GM18909 (cell line): ENCODE measurements around the gene CTCFL.

ENCODE experiments used
- ATAC-seq: cut with Tn5 transposase; IDR thresholded peaks from one replicate; pipeline ENCODE4 v1.9.1; 2021; ENCODE audit warnings: mild to moderate bottlenecking; ENCODE audit not compliant: unreplicated experiment, poor library complexity

The CTCFL gene

DNA sequence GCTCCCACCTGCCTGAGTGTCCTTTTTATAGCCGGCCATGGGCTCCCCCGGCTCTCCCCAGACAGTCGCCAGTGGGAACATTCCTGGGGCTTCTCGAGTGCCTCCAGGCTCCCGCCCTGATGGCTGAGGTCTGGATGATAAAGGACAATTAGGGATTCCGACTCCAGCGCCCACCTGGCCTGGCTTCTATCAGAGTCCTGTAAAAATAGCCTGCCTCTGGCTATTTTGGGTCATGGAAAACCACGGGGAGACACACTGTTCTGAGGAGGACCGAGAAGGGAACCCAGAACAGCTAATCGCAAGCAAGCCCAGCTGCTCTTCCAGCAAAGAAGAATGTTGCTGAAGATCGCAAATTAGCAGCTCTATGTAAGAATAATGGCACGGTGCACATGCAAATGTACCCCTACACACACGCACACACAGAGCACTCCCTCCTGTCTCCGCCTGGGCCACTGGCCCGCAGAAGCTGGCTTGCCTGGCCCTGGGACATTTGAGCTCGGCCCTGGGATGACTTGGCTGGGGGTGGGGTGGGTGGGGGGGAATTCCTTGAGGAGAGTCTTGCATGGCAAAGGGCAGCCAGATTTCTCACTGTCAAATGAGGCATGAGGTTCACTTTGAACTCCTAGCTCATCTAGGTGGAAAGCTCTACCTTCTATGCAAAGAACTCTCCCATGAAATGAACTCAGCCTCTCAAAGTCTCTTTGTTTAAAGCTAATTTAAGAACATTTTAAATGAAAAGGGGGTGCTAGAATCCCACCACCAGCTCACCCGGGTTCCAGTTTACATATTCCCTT, 55.3 kb downstream of the CTCFL start:
- ATAC-seq, result no peak

DNA sequence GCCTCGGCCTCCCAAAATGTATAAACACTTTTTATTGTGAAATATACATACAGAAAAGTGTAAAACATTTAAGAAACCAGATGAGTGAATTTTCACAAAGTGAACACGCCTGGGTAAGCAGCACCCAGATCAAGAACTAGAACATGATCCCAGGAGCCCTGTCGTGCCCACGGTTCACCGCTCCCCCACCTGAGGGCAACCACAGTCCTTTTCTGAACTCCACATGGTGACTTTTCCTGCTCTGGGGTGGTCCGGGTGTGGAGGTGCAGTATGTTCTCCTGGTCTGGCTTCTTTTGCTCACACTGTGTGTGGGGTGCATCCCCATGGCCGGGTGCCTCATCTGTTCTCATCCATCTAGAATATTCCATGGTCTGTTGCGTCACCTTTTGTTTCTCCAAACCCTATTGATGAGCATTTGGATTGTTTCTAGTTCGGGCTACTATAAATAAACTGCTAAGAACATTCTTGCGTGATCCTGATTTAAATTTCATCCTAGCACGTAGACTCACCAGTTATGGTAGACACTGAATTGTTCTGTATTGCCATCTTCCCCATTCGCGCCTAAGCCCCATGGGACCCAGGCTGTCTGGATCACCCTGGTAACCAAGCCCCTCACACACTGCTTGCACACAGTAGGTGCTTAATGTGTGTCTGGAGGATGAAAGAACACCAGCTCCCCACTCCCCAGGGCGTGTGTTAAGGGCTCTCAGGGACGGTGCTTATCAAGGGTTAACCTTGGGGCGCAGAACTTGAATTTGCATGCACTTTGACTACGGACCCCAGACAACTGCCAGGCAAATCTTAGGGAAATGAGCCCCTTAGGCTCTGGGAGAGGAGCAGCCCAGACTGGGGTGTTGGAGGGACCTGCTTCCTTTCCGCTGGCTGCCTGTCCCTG, 56.2 kb downstream of the CTCFL start:
- no peak for ATAC-seq

DNA sequence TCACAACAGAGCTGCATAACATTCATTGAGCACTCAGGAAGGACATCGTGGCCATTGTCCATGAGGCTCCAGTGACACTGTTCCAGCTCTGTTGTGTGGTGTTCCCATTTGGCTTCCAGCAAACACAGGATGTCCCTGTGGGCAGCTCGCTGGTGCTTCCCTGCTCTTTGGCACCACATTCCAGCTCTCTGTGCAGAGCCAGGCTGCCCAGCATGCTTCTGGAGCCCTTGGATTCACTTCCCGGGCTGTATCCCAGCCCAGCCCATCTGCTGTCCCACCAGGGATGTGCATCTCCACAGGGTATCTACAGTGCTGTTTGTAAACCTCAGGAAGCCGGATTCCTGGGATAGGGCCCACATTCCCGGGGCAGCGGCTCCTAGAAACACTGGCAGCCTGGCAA, 57.2 kb downstream of the CTCFL start:
- no peak for ATAC-seq

DNA sequence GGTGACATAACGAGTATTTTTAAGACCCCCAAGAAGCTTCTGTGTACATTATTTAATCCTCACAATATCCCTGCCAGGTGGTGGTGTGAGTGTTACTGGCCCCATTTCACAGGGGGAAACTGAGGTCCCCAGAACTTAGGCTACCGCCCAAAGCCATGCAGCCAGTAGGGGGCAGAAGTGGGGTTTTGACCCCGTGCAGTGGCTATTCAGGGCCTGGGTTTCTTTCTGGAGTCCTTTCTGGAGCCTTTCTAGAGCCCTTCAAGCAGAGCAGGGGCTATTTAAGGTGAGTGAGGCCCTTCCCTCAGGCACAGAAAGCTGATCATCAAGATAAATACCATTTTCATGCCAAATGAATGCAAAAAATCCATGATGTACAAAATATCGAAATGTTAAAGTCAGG, 59.0 kb downstream of the CTCFL start:
- no peak for ATAC-seq

DNA sequence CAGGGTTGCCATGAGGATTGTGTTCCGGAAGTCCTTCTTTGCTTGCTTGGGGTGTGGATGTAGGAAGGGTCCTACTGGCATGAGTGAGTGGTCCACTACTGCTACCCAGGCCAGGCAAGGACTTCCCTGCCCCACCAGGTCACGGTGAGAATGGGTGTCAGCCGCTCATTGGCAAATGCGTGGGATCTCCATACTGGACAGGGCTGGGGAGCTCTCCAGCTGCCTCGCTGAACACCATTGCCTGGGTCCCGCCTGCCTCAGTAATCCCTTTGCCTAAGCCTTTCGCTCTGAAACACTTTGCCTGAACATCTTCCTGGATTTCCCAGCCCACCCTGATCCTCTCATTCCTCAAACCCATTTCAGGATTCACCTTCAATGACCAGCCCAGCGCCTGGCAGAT, 59.5 kb downstream of the CTCFL start:
- no peak for ATAC-seq

DNA sequence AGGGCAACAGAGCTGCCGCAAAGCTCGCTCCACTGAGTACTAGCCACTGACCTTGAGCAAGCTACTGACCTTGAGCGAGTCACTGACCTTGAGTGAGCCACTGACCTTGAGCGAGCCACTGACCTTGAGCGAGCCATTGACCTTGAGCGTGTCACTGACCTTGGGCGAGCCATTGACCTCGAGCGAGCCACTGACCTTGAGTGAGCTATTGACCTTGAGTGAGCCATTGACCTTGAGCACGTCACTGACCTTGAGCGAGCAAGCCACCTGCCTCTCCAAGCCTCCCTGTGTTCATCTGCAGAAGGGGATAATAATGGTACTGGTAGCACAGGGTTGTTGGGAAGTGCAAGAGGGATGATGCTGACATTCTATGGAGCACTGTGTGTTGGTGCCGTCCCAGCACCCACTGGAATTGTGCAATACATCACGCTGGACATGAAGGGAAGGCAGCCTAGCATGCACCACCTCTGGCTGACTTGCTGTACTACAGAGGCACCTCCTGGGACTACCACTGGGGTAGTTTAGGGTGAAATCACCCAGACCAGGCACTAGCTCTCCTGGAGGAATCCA, 60.2 kb downstream of the CTCFL start:
- ATAC-seq, result no peak

DNA sequence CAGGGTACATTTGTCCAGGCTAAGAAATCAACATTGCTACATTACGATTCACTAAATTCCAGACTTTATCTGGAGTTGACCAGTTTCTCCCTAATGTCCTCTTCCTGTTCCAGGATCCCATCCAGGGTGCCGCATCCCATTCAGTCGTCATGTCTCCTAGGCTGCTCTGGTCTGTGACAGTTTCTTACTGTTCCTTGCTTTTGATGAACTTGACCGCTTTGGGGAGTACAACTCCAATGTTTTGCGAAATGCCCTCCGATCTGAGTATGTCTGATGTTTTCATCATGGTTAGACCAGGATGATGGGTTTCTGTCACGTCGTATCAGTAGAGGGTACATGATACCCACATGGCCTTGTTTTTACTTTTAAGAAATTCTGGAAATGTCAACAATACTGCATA, 62.2 kb downstream of the CTCFL start:
- ATAC-seq, result no peak

DNA sequence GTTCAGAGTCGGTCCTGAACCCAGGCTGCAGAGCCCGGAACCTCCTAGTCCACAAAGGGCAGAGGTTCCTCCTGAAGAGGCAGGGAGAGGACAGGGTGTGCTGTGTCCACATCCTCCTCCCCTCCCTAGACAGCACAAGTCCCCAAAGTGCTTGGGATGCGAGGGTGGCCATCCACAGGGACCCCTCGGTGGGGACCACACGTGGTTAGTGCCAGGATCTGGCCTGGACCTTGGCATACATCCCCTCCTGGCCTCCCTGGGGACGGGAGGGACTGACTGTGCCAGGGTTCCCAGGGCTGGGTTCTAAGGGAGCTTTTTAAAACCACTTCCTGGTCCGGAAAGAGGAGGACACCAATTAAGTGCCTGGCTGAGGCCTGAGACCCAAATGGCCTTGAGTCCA, 63.2 kb downstream of the CTCFL start:
- ATAC-seq, result no peak

DNA sequence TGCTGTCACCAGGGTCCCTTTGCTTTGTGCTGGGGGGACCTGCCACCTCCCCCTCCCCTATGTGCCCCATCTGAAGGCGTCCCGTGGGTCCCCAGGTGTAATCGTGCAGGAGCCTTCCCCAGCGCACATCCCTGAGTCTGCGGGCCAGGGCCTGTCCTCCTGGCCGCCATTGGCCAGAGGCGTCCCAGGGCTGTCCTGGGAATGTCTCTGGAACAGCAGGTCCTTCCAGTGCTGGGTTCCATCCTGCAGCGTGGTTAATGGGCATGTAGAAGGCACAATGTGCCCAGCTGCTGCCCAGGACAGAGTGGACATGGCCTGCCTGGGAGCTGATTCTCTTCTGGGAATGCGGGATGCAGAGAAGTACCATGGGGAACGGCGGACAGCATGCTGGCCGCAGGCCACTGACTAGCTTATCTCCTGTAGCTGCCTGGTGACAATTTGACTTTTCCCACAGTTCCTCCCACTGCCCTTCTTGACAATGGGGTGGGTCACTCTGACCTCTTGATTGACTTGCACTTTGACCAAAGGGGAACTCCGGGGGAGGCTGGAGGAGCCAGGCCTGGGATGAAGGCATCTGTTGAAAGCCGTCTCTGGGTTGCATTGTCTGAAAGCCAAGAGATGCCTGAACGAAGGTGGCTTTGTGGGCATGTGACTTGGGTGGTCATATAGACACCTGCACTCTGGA, 64.0 kb downstream of the CTCFL start:
- no peak for ATAC-seq

DNA sequence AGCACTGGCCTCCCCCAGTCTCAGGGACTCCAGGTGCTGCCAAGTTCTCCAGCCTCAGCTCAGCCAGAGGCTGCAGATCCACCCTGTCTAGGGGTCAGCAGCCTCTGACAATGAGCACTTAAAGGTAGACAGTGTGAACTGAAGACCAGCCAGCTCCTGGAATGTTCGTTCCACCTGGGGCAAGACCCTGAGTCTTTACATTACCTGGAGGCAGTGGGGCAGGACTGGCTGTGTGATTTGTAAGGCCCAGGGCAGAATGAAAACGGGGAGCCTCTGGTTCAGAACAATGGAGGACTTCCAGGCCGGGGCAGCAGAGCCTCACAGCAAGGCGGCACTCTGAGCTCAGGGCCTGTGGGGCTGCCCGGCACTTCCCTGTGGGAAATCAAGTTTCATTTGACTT, 65.0 kb downstream of the CTCFL start:
- ATAC-seq, result no peak

DNA sequence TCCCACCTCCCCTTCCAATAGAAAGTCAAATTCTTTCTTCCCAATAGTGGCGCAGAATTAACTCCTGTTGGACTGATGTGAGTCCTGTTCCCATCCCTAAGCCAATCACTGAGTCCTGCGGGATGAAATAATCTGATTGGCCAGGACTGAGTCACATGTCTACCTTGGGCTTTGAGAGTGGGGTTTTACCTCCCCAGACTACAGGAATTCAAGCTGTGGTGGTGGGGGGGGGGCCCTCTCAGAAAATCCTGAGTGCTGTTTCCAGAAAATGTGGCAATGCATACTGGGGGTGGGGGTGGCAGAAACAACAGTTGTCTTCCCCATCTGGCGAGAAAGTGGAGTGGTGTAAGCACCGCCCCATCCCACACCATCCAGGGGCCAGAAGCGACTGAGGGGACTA, 65.7 kb downstream of the CTCFL start:
- ATAC-seq, result no peak

DNA sequence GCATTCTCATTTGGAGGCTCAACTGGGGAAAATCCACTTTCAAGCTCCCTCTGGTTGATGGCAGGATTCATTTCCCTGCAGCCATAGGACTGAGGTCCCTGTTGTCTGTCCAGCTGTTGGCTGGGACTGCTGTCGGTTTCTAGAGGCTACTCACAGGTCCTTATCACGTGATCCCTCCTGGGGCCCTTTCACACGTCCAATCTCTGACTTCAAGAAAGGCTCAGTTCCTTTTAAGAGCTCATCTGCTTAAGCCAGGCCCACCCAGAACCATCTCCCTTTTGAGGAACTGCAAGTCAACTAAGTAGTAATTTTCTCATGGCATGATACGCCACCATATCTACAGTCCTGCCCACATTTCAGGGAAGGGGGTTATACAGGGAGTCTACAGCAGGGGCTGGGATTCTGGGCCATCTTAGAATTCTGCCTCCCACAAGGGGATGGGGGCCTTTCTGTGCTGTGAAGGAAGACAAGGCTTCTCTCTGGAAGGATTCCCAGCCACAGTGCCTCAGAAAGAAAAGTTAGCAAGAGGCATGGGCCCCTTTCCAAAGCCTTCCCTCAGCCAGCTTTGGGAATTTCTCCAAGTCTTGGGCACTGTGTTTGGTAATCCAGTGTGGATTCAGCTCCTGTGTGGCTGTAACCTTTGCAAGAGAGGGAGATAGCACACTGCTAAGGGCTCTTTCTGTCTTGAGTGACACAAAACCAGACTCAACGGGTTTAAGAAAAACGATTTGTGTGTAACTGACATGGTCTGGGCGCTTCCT, 66.4 kb downstream of the CTCFL start:
- no peak for ATAC-seq

DNA sequence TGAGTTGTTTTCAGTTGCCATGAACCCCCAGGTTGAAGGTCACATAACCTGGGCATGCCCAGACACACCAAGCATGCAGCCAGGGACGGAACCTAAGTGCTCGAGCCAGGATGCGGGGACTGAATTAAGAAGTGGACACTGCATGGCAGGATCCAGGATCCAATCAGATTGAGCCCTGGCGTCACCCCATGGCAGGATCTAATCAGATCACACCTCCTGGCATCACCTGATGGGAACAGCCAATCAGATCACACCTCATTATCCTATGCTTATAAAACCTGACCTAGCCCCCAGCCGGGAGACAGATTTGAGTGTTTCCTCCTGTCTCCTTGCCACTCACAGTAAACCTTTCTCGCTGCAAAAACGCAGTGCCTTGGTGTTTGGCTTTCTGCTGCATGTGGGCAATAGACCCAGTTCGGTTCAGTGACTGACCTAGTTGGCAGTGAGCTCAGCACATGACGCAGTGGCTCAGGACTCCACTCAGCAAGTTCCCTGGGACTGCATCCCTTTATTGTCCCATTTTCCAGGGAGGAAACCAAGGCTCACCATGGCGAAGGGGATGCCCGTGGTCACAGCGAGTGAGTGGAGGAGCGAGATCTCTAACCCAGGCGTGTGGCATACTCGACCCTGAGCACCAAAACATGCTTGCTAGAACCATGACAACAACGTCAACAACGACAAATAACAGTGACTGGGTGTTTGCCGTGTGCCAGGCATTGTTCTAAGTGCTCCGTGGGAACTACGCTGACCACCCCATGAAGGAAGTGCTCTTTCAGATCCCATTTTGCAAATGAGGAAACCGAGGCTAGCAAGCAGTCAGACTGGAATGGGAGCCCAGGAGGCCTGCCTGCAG, 67.5 kb downstream of the CTCFL start:
- no peak for ATAC-seq

DNA sequence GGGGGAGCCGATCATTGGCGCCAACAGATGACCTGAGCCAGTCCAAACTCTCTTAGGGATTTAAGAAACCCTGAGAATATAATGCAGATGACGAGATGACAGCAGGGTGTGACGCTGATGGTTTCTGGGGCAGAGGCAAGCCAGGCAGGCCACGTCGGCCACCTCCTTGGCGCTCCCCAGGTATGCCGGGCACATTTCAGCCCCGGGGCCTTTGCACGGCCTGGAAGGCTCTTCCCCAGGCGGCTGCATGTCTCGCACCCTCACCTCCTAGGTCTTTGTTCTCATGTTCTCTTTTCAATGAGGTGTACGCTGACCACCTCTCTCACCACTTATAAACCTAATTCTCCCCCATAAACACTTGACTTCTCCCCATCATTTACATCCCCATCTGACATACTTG, 68.8 kb downstream of the CTCFL start:
- no peak for ATAC-seq

DNA sequence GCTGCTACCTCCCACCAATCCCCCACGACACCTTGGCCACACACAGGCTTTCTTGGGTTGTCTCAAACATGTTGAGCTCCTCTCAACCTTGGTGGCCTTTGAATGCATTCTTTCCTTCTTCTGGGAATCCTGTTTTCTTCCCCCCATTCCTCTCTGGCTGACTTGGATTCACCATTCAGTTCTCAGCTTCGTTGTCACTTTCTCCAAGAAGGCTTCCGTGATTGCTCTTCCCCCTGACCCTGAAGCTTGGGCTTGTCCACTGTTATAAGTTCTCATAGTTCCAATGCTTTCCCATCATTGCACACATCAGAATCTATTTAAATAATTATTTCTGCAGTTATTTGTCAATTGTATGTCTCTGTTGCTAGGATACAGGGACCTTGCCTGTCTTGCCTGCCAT, 69.6 kb downstream of the CTCFL start:
- ATAC-seq, result no peak

DNA sequence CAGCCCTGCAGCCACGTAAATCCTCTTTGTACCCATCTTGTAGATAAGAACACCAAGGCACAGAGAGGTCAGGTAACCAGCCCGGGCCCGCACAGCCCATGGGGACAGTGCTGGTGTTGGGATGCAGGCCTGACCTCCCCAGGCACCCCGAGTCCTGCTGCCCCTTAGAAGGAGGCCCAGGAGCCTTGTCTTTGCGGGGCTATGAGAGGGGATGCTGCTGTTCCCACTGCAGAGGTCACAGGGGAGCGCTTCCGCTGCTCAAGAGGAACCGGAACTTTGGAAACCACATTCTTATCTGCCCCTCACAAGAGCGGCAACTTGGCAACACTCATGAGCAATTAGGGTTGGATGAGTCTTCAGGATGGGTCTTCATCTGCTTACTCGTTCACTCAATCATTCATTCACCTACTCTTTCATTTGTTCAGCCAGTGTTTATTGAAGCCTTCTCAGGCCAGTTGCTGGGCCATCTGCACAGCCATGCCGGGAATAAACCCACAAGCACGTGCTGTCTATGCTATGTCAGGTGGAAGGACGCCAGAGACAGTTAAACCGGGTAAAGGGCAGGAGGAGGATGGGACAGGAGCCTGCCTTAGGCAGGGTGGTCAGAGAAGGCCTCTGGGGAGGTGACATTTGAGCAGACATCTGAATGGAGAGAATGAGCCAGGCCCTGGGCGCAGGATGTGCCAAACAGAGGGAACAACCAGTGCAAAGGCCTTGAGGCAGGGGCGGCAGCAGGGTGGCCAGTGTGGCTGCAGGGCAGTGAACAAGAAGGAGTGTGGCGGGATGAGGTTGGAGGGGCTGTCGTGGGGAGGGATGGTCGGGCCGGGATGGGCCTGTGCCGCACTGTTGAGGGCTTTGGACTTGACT, 72.9 kb downstream of the CTCFL start:
- ATAC-seq, result no peak

DNA sequence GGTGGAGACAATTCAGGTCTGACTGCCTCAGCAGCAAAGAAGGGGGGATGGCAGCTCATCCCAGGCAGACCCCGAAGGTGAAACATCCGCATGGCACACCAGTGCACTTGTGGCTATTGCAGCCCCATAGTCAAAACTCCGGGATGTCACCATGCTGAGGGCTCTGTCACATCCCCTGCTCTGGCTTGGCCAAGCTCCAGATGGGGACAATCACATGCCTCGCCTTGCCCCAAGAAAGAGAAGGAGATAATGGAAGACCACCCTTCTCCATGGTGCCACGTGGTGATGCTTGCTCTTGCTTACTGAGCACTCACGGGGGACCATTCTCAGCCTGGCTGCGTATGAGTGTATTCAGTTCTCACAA, 73.5 kb downstream of the CTCFL start:
- no peak for ATAC-seq

DNA sequence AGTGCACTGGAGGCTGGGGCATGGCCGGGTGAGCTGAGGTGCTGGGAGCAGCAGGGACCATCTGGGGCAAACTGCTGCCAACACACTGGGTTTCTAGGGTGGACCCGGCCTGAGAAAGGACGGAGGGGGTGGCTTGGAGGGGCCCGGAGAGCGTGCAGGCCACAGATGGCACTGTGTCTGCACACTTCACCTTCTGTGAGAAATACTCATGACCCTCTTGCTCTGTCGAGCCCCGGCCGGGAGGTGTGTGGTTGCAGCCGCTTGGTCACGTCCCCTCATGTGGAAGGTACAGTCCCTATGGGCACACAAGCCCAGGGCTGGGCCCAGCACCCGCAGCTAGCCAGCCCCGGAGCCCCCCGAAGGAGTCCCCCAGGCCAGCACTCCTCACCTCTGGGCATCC, 74.0 kb downstream of the CTCFL start:
- peak; percentile 40 for ATAC-seq
